Sigmoid colon (tissue), 7 donors: ENCODE data around the gene HYKK. TPM values are rescaled to one million over a fixed set of nuclear protein-coding genes. Genes with fewer than 3 reads are reported as not detected.
"Not testable (repeated sequence)": the region's sequence is repeated elsewhere in the genome, so short reads cannot be mapped to it uniquely, and the experiment has no call there.

Experiments used
- DNase-seq: peaks from one replicate; pipeline ENCODE4 v3.0.0-alpha.2; 2019
- H3K27ac ChIP-seq, 4 donors: fragments of 200-600 bp; sonication (generic); one replicate each; pipeline ENCODE4 v1.5.1; 2016 to 2019; ENCODE audit warnings: mild to moderate bottlenecking in 1 of 4
- H3K27me3 ChIP-seq, 3 donors: fragments of 200-600 bp; sonication (generic); one replicate each; pipeline ENCODE4 v1.5.1; 2019; ENCODE audit warnings: mild to moderate bottlenecking in 1 of 3
- H3K36me3 ChIP-seq, 4 donors: fragments of 200-600 bp; sonication (generic); one replicate each; pipeline ENCODE4 v1.5.1; 2016 to 2019
- H3K4me1 ChIP-seq, 4 donors: fragments of 200-600 bp; sonication (generic); one replicate each; pipeline ENCODE4 v1.5.1; 2017 to 2019
- H3K4me3 ChIP-seq, 4 donors: fragments of 200-600 bp; sonication (generic); one replicate each; pipeline ENCODE4 v1.5.1; 2017 to 2019; ENCODE audit warnings: mild to moderate bottlenecking in 2 of 4, moderate library complexity in 1 of 4
- H3K9me3 ChIP-seq, 4 donors: fragments of 200-600 bp in 3 of 4; sonication (generic) in 3 of 4; one replicate each; pipeline versions ENCODE4 v1.5.1 to v1.6.1; 2013 to 2019
- CTCF ChIP-seq, 4 experiments: fragments of 450-650 bp in 3 of 4; fragments of 200-600 bp in 1 of 4; IDR thresholded peaks; one replicate each; pipeline ENCODE4 v1.5.1; 2016 to 2019; ENCODE audit warnings: antibody characterized with exemption in 4 of 4, mild to moderate bottlenecking in 3 of 4, moderate library complexity in 2 of 4
- EP300 ChIP-seq, 4 donors: sonication (generic); formaldehyde crosslinking; IDR thresholded peaks; one replicate each; pipeline ENCODE4 v1.6.1; 2017; ENCODE audit warnings: antibody characterized with exemption in 4 of 4
- POLR2A ChIP-seq, 2 donors: fragments of 450-650 bp; IDR thresholded peaks; one replicate each; pipeline ENCODE4 v1.6.1; 2016; ENCODE audit warnings: antibody characterized with exemption in 2 of 2, mild to moderate bottlenecking in 2 of 2, moderate library complexity in 2 of 2
- POLR2AphosphoS5 ChIP-seq, 4 donors: sonication (generic); formaldehyde crosslinking; IDR thresholded peaks; one replicate each; pipeline ENCODE4 v1.6.1; 2017; ENCODE audit warnings: antibody characterized with exemption in 4 of 4
- WGBS, 2 donors: extraction: QIAGEN DNeasy Blood & Tissue Kit; methylation state at CpG; one replicate each; pipeline ENCODE4 v1.1.7; 2013; 5-methylcytosine and 5-hydroxymethylcytosine counted together
- intact Hi-C: fragments of 100-400 bp; cut with DNase I; formaldehyde crosslinking; loops from one replicate; pipeline ENCODE4 v1.15.1; 2023
- polyA plus RNA-seq, 3 donors: library from polyadenylated mRNA; stranded (reverse); fragments of 200-250 nt; gene quantifications; one replicate each; pipeline ENCODE4 v1.2.3, GENCODE V29; 2013
- total RNA-seq, 4 donors: library from RNA; depleted of rRNA; stranded (reverse); fragments of >200 nt; gene quantifications; one replicate each; pipeline ENCODE4 v1.1.0, GENCODE V29; 2016
- donor health status: healthy with polysubstance abuse.
- donor health status: Bipolar disorder and iron deficiency.
- donor health status: healthy.

Gene HYKK
- total and polyA plus RNA-seq, 7 donors = 4.0 to 17.8 (median 9.1) TPM

DNA sequence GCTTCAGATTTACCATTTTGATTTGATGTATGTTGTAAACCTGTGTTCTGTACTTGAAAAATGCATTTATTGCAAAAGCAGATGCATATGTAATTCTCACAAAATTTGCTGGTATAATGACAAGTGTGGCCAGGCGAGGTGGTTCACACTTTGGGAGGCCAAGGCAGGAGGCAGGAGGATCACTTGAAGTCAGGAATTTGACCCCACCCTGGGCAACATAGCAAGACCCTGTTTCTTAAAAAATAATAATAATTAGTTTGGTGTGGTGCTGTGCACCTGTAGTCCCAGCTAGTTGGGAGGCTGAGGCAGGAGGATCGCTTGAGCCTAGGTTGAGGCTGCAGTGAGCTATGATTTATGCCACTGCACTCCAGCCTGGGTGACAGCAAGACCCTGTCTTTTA is 4.7 kb upstream of the HYKK start:
- intact Hi-C loops = no loop called here
- Histone ChIP-seq H3K4me1 (peaks cover 0 to 5% (median 0%) of the 10 kb centered on the region in 4 donors), H3K4me3 (no peak overlapping the region), H3K36me3 (peaks cover 0 to 39% (median 7%) of the 10 kb centered on the region in 4 donors), H3K9me3 (no peaks in the 10 kb centered on the region), H3K27me3 (no peaks in the 10 kb centered on the region), H3K27ac (no peak overlapping the region)
- 96 to 98% methylated on average over 2 of the region's 2 CpGs for WGBS, 2 donors
- DNase-seq = no peak
- TF ChIP-seq POLR2AphosphoS5 (IDR thresholded peaks at IDR 0.05) (no peak), EP300 (IDR thresholded peaks at IDR 0.05) (no peak), POLR2A (IDR thresholded peaks at IDR 0.05) (no peak), CTCF (IDR thresholded peaks at IDR 0.05) (no peak)

DNA sequence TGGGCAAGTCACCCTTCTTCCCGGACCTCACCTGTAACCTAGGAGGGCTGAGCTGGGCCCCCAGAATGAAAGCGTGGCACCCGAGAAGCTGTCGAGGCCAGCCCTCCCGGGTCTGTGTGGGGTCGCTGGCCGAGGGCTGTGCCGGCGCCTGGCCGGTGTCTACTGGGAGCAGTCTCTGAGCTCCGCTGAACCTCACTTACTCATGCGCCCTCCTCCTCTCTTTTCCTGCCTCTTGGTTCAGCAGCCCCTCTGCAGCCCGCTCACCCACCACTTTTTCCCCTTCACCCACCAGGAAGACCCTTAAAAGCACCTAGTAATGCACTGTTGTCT is 419 bp downstream of the HYKK start:
- H3K4me3 ChIP-seq = peak overlapping the region; percentile 64 to 89 (median 78)
- no peaks in the 10 kb centered on the region for H3K27me3 ChIP-seq
- peak; percentile 68 for DNase-seq
- WGBS, 2 donors = 1 to 3% methylated on average over 13 of the region's 13 CpGs
- H3K9me3 ChIP-seq = no peaks in the 10 kb centered on the region
- H3K36me3 ChIP-seq = no peaks in the 10 kb centered on the region
- H3K4me1 ChIP-seq = peaks cover 0 to 12% (median 8%) of the 10 kb centered on the region in 4 donors
- TF ChIP-seq POLR2A (IDR thresholded peaks at IDR 0.05) = no peak
- no peak for TF ChIP-seq EP300 (IDR thresholded peaks at IDR 0.05)
- no peak for TF ChIP-seq CTCF (IDR thresholded peaks at IDR 0.05)
- TF ChIP-seq POLR2AphosphoS5 (IDR thresholded peaks at IDR 0.05) = no peak
- intact Hi-C loops = loop anchor here (2.0 kb wide), 1 partner anchor 33 kb away; the partner anchor contains the start of gene PSMA4
- H3K27ac ChIP-seq = peak overlapping the region; percentile 75 to 82 (median 80)

DNA sequence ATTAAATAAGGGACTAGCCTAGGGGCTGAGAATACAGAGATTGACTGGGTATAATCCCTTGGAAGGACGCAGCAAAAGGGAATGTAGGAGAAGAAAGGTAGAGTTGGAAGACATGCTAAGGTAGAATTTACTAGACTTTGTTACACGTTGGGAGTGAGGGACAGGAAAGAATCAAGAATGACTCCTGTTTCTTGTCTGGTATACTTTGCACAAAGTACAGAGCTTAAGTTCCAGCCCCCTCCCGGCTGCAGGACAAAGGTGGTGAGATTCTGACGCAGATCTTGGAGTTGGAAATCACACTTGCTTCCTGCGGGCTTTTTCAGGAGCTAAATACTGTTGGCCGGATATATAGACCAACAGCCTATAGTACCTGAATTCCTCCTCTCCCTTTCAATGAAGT is 895 bp downstream of the HYKK start:
- Histone ChIP-seq H3K36me3 (no peaks in the 10 kb centered on the region), H3K9me3 (no peaks in the 10 kb centered on the region), H3K27me3 (no peaks in the 10 kb centered on the region), H3K4me3 (peak overlapping the region; percentile 64 to 89 (median 78)), H3K27ac (peak overlapping the region in 3 of 4 donors; percentile 75 to 82 (median 81)), H3K4me1 (peaks cover 0 to 12% (median 8%) of the 10 kb centered on the region in 4 donors)
- DNase-seq = no peak
- intact Hi-C loops = no loop called here
- 13 to 38% methylated on average over 6 of the region's 6 CpGs for whole genome bisulfite sequencing, 2 donors
- TF ChIP-seq POLR2A (IDR thresholded peaks at IDR 0.05) = no peak
- no peak for TF ChIP-seq CTCF (IDR thresholded peaks at IDR 0.05)
- no peak for TF ChIP-seq POLR2AphosphoS5 (IDR thresholded peaks at IDR 0.05)
- no peak for TF ChIP-seq EP300 (IDR thresholded peaks at IDR 0.05)

DNA sequence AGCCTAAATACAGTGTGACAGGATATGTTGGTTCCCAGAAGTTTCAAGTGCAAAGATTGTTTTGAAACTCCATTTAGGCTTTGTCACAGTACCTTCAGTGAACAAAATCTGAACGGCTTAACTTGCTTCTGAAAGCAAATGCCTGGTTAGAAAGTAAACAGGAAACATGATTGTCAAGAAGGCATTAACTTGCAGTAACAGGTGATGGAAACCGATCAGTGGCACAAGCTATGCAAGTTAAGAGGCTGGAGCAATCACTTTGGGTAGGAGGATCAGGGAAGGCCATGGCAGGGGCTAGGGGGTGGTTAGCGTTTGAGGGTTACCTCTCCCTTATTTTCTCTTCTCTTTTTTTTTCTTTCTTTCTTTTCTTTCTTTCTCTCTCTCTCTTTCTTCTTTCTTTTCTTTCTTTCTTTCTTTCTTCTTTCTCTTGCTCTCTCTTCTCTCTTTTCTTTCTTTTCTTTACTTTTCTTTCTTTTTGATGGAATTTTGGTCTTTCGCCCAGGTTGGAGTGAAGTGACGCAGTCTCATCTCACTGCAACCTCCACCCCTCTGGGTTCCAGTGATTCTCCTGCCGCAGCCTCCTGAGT is 2.4 kb downstream of the HYKK start:
- no peak for DNase-seq
- intact Hi-C loops = no loop called here
- WGBS, 2 donors = 70 to 73% methylated on average over 6 of the region's 6 CpGs
- TF ChIP-seq POLR2A (IDR thresholded peaks at IDR 0.05) = no peak
- TF ChIP-seq POLR2AphosphoS5 (IDR thresholded peaks at IDR 0.05) = no peak
- TF ChIP-seq EP300 (IDR thresholded peaks at IDR 0.05) = no peak
- no peak for TF ChIP-seq CTCF (IDR thresholded peaks at IDR 0.05)
- Histone ChIP-seq H3K27me3 (no peaks in the 10 kb centered on the region), H3K27ac (no peak overlapping the region), H3K9me3 (no peaks in the 10 kb centered on the region), H3K36me3 (no peaks in the 10 kb centered on the region), H3K4me3 (no peak overlapping the region), H3K4me1 (peaks cover 0 to 12% (median 8%) of the 10 kb centered on the region in 4 donors)

GRCh38 chr15:78520035-78520434 is 12.7 kb downstream of the HYKK start:
- H3K27me3 ChIP-seq, H3K4me1 ChIP-seq, H3K27ac ChIP-seq, intact Hi-C loops, H3K4me3 ChIP-seq, H3K9me3 ChIP-seq, DNase-seq: not testable (repeated sequence)
- 99 to 100% methylated on average over 2 of the region's 3 CpGs for WGBS, 2 donors
- peaks cover 0 to 18% (median 3%) of the 10 kb centered on the region in 4 donors for H3K36me3 ChIP-seq
